ENCODE measurements around the gene MARS1. TPM values are rescaled to one million over a fixed set of nuclear protein-coding genes. Genes with fewer than 3 reads are reported as not detected.
A peak's percentile ranks its signal among the peaks of the same experiment; 100 is the strongest.

The MARS1 gene
- total RNA-seq, 1 donor from 2014 or later, result 141 TPM

DNA sequence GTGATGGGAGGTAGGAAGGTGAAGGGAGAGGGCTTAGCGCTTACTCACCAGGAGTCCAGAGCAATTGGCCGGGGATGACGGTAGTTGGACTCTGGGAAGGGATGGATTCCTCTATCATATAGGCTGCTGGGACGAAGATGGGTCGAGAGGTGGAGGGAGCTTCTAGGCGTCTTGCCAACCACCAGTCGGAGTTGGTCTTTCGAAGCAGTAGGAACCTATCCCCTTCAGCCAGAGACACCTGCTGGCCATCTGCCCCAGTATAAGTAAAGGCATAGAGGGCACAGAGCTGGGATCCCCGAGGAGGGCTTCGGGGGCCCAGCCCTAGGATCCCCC lies 8.9 kb upstream of the MARS1 start:
- Histone ChIP-seq H3K27ac (peak overlapping the region; percentile 77), H3K4me1 (peaks cover 26% of the 10 kb centered on the region), H3K36me3 (peaks cover 4% of the 10 kb centered on the region), H3K9me3 (no peaks in the 10 kb centered on the region), H3K4me3 (peak overlapping the region; percentile 46), H3K27me3 (peaks cover 25% of the 10 kb centered on the region)
- DNase-seq, result no peak
- TF ChIP-seq, protein P1, sequence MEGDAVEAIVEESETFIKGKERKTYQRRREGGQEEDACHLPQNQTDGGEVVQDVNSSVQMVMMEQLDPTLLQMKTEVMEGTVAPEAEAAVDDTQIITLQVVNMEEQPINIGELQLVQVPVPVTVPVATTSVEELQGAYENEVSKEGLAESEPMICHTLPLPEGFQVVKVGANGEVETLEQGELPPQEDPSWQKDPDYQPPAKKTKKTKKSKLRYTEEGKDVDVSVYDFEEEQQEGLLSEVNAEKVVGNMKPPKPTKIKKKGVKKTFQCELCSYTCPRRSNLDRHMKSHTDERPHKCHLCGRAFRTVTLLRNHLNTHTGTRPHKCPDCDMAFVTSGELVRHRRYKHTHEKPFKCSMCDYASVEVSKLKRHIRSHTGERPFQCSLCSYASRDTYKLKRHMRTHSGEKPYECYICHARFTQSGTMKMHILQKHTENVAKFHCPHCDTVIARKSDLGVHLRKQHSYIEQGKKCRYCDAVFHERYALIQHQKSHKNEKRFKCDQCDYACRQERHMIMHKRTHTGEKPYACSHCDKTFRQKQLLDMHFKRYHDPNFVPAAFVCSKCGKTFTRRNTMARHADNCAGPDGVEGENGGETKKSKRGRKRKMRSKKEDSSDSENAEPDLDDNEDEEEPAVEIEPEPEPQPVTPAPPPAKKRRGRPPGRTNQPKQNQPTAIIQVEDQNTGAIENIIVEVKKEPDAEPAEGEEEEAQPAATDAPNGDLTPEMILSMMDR (IDR thresholded peaks at IDR 0.05), result no peak
- ATAC-seq, result no peak
- intact Hi-C loops (cut with DNase I), result no loop called here

DNA sequence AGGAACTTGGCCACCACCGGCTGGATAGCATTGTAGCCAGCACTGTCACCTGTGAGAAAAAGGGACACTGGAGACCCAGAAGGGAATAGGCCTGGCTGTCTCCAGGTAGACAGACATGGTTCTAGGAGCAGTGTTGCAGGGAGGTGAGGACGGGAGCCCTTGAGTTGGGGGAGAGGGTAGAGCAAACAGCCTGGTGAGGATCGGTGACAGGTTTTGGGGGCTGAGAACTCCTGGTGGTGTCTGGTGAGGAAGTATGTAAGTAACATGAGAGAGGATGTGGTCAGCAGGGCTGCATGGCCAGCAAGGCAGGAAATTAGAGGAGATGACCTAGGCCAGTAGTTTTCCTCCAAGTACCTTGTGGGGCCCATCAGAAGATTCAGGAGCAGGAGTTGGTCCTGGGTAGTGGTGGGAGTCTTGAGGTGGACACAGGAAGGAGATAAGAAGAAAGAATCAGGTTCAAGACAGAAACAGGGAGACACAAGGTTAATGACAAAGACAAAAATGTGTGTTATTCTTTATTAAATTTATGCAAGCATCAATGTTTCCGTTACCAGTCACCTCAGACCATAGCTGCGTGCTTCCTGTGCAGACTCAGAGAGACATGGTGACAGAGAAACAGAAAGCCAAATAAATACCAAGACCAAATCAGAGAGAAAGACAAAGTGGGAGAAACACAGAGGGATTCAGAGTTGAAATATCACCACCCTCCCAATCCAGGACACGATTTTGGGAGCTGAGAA lies 8.3 kb upstream of the MARS1 start, which contains the start of gene ARHGAP9:
ARHGAP9 (minus strand) TSS at position 491 of the 740 bp plus-strand sequence; CDS start at position 31, 460 bp downstream.
- DNase-seq (no peak), ATAC-seq (peak; percentile 13)
- TF ChIP-seq, protein P1 (IDR thresholded peaks at IDR 0.05), result no peak
- intact Hi-C loops (cut with DNase I), result no loop called here
- peaks cover 19% of the 10 kb centered on the region for H3K27me3 ChIP-seq
- peaks cover 22% of the 10 kb centered on the region for H3K4me1 ChIP-seq
- H3K27ac ChIP-seq, result peak within 1 kb of the TSS; percentile 77
- H3K36me3 ChIP-seq, result peaks cover under 1% of the 10 kb centered on the region
- H3K9me3 ChIP-seq, result no peaks in the 10 kb centered on the region
- peak within 1 kb of the TSS; percentile 46 for H3K4me3 ChIP-seq

DNA sequence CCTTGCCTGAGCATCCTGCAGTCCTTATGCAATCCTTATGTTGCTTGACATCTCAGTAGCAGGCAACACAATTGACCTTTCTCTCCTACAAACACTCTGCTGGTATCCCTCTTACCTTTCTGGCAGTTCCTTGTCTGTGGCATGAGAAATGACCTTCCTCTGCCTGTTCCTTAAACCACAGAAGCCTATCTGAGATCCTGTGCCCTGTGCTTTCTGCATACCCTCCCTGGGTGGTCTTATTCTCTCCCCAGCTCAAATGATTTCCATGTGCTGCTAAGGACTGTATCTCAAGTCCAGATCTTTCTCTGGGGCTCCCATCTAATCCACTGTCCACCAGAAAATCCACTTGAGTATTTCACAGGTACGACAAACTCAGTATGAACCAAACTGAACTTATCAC lies 6.2 kb upstream of the MARS1 start:
- Histone ChIP-seq H3K9me3 (no peaks in the 10 kb centered on the region), H3K27ac (no peak overlapping the region), H3K27me3 (no peaks in the 10 kb centered on the region), H3K4me3 (no peak overlapping the region), H3K4me1 (peaks cover 3% of the 10 kb centered on the region), H3K36me3 (no peaks in the 10 kb centered on the region)
- no peak for DNase-seq
- no peak for ATAC-seq
- TF ChIP-seq, protein P1 (IDR thresholded peaks at IDR 0.05), result no peak
- intact Hi-C loops (cut with DNase I), result no loop called here

DNA sequence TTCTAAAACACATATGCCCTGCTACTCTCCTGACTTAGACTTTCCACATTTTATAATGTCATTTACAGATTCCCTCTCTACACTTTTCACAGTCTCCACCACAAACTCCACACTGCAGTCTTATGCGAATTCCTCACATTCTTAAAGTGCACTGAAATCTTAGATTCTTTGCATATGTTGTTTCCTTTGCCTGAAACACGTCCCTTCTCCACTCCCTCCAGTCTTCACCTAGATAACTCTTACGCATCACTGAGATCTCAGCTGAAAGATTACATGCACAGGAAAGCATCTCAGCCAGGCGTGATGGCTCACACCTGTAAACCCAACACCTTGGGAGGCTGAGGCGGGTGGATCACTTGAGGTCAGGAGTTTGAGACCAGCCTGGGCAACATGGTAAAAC lies 4.4 kb upstream of the MARS1 start:
- ATAC-seq (no peak), DNase-seq (no peak)
- intact Hi-C loops (cut with DNase I), result no loop called here
- peaks cover 3% of the 10 kb centered on the region for H3K4me1 ChIP-seq
- no peak overlapping the region for H3K4me3 ChIP-seq
- TF ChIP-seq, protein P1 (IDR thresholded peaks at IDR 0.05), result no peak
- no peak overlapping the region for H3K27ac ChIP-seq
- no peaks in the 10 kb centered on the region for H3K9me3 ChIP-seq
- no peaks in the 10 kb centered on the region for H3K27me3 ChIP-seq
- H3K36me3 ChIP-seq, result no peaks in the 10 kb centered on the region

DNA sequence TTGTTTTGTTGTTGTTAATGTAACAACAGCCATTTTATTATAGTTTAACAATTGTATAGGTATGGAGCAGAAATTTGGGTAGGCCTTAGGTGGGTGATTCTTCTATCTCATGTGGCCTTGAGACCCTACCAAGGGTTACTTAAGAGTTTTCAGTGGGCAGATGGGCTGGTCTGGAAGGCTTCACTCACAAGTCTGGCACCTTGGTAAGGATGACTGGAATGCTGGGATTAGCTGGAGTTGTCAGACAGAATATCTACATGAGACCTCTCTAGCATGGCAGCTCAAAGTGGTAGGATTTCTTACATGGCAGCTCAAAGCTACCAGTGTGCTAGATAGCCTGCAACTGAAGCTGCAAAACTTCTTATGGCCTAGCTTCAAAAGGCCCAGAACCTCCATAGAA lies 2.2 kb upstream of the MARS1 start:
- Histone ChIP-seq H3K4me3 (no peak overlapping the region), H3K4me1 (peaks cover 8% of the 10 kb centered on the region), H3K27me3 (no peaks in the 10 kb centered on the region), H3K9me3 (no peaks in the 10 kb centered on the region), H3K27ac (no peak overlapping the region), H3K36me3 (peaks cover 17% of the 10 kb centered on the region)
- ATAC-seq (no peak), DNase-seq (no peak)
- TF ChIP-seq, protein P1 (IDR thresholded peaks at IDR 0.05), result no peak
- intact Hi-C loops (cut with DNase I), result no loop called here
